Fibroblast of skin of left quadriceps (primary cell): ENCODE measurements around the gene SIRT2.
A peak's percentile ranks its signal among the peaks of the same experiment; 100 is the strongest.
"Not testable (repeated sequence)": the region's sequence is repeated elsewhere in the genome, so short reads cannot be mapped to it uniquely, and the experiment has no call there.

Experiments
- DNase-seq, 2 experiments: peaks; one replicate each; pipeline ENCODE4 v3.0.0-alpha.2; 2013; ENCODE audit warnings: low read depth in 2 of 2

SIRT2 gene

GRCh38 chr19:38898788-38899446, 501 bp downstream of the SIRT2 start:
- DNase-seq, result no peak

- no peak for DNase-seq
These were observed 4.5 kb downstream of the SIRT2 start for GRCh38 chr19:38894968-38895367.

GRCh38 chr19:38893341-38893771, 6.1 kb downstream of the SIRT2 start:
- DNase-seq, result no peak

- DNase-seq, result no peak
These were observed 6.6 kb downstream of the SIRT2 start for GRCh38 chr19:38892841-38893240.

- no peak for DNase-seq
These were observed 7.6 kb downstream of the SIRT2 start for GRCh38 chr19:38891771-38892170.

GRCh38 chr19:38890686-38891085, 8.7 kb downstream of the SIRT2 start:
- no peak for DNase-seq

GRCh38 chr19:38889803-38890202, 9.6 kb downstream of the SIRT2 start:
- no peak for DNase-seq

GRCh38 chr19:38888876-38889275, 10.5 kb downstream of the SIRT2 start:
- DNase-seq, result no peak

GRCh38 chr19:38884691-38885090, 14.7 kb downstream of the SIRT2 start:
- not testable (repeated sequence) for DNase-seq

- no peak for DNase-seq
These were observed 16.1 kb downstream of the SIRT2 start for GRCh38 chr19:38883286-38883685.

- no peak for DNase-seq
These were observed 18.4 kb downstream of the SIRT2 start for GRCh38 chr19:38880882-38881609.

- DNase-seq, result no peak
These were observed 19.1 kb downstream of the SIRT2 start for GRCh38 chr19:38880076-38880881.

- DNase-seq, result no peak
These were observed 20.0 kb downstream of the SIRT2 start for GRCh38 chr19:38879400-38879751.

- no peak for DNase-seq
These were observed 20.6 kb downstream of the SIRT2 start for GRCh38 chr19:38878575-38879399.

- DNase-seq, result no peak
These were observed 21.4 kb downstream of the SIRT2 start, which contains the start of gene RINL for GRCh38 chr19:38877781-38878574. RINL (minus strand) TSS chr19:38878275; CDS start chr19:38876742, 1,533 bp downstream.

GRCh38 chr19:38875656-38876395, 23.6 kb downstream of the SIRT2 start:
- DNase-seq, result no peak

GRCh38 chr19:38873400-38873799, 26.0 kb downstream of the SIRT2 start:
- DNase-seq, result not testable (repeated sequence)

- no peak for DNase-seq
These were observed 28.8 kb downstream of the SIRT2 start for GRCh38 chr19:38870612-38871011.

- DNase-seq, result peak; percentile 34 to 36
These were observed 29.4 kb downstream of the SIRT2 start for GRCh38 chr19:38869836-38870607.
